GM12875 (cell line): ENCODE results near the gene TEAD4.

Experiments used
- H3K4me3 ChIP-seq: one replicate; pipeline ENCODE4 v1.5.1; 2011; ENCODE audit warnings: low read depth, low read length, control low read depth
- TF ChIP-seq, protein P1 (sequence below): IDR thresholded peaks from 2 replicates; pipeline ENCODE4 v1.5.1; 2011; ENCODE audit warnings: low read depth, mild to moderate bottlenecking, control low read depth, inconsistent platforms, low read length, moderate library complexity, borderline replicate concordance; ENCODE audit not compliant: insufficient read depth

The TEAD4 gene

DNA sequence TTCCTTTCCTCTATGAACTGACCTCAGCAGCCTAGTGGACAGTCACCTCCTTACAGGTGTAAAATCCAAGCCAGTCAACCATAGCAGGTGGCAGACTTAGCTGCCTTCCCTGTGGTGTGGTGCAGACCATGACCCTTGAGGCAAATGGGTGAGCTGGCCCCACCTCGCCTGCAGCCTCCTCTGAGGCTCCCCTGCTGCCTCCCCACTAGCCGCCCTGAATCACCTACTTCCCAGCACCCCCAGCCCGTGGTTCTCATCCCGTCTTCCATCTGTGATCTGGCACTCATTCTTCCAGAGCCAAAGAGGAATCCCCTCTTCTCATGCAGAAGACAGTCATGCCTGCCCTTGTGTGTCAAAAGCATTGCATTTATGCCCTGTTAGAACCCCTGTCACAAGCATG is 83.6 kb downstream of the TEAD4 start:
- TF ChIP-seq, protein P1, sequence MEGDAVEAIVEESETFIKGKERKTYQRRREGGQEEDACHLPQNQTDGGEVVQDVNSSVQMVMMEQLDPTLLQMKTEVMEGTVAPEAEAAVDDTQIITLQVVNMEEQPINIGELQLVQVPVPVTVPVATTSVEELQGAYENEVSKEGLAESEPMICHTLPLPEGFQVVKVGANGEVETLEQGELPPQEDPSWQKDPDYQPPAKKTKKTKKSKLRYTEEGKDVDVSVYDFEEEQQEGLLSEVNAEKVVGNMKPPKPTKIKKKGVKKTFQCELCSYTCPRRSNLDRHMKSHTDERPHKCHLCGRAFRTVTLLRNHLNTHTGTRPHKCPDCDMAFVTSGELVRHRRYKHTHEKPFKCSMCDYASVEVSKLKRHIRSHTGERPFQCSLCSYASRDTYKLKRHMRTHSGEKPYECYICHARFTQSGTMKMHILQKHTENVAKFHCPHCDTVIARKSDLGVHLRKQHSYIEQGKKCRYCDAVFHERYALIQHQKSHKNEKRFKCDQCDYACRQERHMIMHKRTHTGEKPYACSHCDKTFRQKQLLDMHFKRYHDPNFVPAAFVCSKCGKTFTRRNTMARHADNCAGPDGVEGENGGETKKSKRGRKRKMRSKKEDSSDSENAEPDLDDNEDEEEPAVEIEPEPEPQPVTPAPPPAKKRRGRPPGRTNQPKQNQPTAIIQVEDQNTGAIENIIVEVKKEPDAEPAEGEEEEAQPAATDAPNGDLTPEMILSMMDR: no peak
- no peak overlapping the region for H3K4me3 ChIP-seq

DNA sequence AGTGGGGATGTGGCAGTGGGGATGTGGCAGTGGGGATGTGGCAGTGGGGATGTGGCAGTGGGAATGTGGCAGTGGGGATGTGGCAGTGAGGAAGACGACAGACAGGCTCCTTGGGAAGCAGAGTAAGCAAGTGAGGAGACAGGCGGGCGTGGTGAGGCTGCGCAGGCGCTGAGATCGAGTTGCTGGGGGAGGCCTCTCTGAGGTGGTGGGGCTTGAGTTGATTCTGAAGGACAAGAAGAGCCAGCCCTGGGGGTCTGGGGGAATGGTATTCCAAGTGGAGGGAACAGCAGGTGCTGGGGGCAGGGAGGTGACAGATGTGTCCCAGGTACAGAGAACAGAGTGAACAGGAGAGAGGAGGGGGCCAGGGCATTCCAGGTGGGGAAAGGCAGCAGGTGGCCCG is 84.2 kb downstream of the TEAD4 start:
- TF ChIP-seq, protein P1: no peak
- no peak overlapping the region for H3K4me3 ChIP-seq

DNA sequence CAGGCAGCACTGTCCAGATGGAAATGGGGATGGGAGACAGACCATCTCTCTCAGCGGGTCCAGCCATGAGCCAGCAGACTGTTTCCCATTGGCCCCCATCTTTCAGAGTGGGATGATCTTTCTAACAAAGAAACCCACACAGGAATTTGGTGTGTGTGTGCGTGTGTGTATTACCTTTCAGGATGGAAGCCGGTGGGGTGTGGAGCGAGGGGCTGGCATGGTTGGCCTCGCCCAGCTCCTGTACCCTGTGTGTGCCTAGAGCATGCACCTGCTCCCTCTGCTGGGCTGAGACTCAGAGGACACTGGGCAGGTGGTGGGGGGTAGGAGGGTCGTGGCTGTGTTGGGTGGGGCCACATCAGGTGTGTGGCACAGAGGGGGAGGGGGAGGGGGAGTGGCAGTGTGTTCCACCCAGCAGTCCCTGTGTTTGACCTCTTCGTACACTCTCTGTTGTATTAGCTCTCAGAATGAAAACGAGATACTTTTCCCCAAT is 85.0 kb downstream of the TEAD4 start:
- TF ChIP-seq, protein P1: no peak
- H3K4me3 ChIP-seq: no peak overlapping the region

DNA sequence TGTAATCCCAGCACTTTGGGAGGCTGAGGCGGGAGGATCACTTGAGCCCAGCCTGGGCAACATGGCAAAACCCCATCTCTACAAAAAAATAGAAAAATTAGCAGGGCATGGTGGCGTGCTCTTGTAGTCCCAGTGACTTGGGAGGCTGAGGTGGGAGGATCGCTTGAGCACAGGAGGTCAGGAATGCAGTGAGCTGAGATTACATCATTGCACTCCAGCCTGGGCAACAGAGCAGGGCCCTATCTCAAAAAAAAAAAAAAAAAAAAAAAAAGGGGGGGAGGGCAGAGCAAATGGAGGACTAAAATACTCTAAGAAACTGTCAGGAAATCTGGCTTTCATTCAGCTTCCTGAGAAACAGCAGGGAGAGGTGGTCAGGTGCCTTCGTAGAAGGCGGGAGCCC is 86.3 kb downstream of the TEAD4 start:
- TF ChIP-seq, protein P1: no peak
- no peak overlapping the region for H3K4me3 ChIP-seq

DNA sequence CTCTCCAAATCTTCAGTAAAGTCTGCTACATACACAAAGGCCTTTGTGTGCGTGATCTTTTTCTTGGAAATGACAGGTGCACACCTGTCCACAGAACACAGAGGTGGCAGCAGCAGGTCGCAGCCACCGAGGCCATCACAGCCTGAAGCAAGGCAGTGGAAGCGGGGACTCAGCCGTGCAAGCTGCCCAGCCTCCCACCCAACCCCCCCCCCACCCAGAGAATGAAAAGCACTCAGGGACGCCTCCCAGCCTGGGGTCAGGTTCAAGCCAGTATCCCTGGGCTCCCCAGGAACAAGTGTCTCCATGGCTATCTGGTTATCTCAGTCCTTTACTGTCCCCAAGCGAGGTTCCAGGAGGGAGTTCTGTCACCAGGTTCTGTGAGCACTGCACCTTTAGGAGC is 86.8 kb downstream of the TEAD4 start:
- TF ChIP-seq, protein P1: no peak
- H3K4me3 ChIP-seq: no peak overlapping the region

DNA sequence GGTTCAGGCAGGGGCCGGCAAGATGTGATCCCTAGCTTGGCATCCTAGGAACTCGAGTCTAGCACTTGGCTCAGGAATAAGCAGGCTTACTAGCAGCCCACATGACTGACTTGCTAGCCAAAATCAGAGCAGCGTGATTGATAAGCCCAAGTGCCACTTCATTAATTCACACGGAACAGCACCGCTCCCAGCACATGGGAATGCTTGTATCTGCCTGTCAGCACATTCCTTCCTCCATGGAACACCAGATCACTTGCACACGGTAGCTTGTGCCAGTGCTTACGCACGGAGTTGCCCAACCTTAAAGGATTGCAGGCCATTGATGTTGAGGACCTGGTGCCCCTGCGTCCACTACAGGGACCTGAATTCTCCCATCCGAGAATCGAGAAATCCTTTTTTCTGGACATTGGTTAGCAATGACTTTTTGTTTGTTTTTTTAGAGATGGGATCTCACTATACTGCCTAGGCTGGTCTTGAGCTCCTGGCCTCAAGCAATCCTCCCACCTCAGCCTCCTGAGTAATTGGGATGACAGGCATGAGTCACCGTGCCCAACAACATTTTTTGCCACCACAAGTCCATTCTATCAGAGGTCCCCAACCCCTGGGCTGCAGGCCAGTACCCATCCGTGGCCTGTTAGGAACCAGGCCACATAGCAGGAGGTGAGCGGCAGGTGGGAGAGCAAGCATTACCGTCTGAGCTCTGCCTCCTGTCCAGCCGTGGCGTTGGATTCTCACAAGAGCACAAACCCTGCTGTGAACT is 87.4 kb downstream of the TEAD4 start:
- TF ChIP-seq, protein P1: no peak
- no peak overlapping the region for H3K4me3 ChIP-seq

DNA sequence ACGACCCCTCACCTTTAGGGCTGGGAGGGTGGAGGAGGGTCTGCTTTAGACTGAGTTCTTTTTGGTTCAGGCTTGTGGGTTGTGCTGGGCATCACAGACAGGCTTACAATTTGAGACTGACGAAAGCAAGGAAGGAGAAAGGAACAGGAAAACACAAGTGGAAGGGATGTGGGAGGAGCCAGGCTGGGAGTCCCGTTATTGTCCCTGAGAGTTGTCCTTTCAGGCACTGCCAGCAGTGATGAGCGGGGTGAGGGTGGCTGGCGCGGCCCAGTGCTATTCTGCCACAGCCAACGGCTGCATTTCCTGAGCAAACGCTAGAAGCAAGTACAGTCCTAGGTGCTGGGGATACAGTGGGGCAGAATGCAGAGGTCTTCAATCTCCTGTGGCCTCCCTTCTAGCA is 88.8 kb downstream of the TEAD4 start:
- TF ChIP-seq, protein P1: no peak
- H3K4me3 ChIP-seq: no peak overlapping the region
